HEK293T (cell line): ENCODE measurements around the gene RAPGEF1.
"Not testable (repeated sequence)": the region's sequence is repeated elsewhere in the genome, so short reads cannot be mapped to it uniquely, and the experiment has no call there.

Experiments
- CTCF ChIA-PET: fragments of 350-600 bp; formaldehyde crosslinking; extraction: SDS; loops from one replicate; lab custom pipeline; 2021; ENCODE audit warnings: antibody characterized with exemption, inconsistent platforms; lab: Yijun Ruan, JAX
- POLR2A ChIA-PET: fragments of 350-600 bp; formaldehyde crosslinking; extraction: SDS; loops from one replicate; lab custom pipeline; 2020; ENCODE audit warnings: antibody characterized with exemption, inconsistent platforms; lab: Yijun Ruan, JAX
- DNase-seq: peaks from one replicate; pipeline ENCODE4 v3.0.0; 2012; ENCODE audit warnings: mixed read lengths; ENCODE audit errors: extremely low spot score
- ARNT ChIP-seq: fragments of 450-650 bp; IDR thresholded peaks from 2 replicates; pipeline ENCODE4 v1.6.1; 2017; ENCODE audit warnings: mild to moderate bottlenecking
- BHLHE40 ChIP-seq: fragments of 450-650 bp; IDR thresholded peaks from 2 replicates; pipeline ENCODE4 v1.6.1; 2016; ENCODE audit warnings: mild to moderate bottlenecking, moderate library complexity, borderline replicate concordance
- CTBP1 ChIP-seq: fragments of 450-650 bp; IDR thresholded peaks from 2 replicates; pipeline ENCODE4 v1.6.1; 2016; ENCODE audit warnings: borderline replicate concordance
- ELF4 ChIP-seq: fragments of 450-650 bp; IDR thresholded peaks from 2 replicates; pipeline ENCODE4 v1.6.1; 2017; ENCODE audit warnings: antibody characterized with exemption
- FOXA1 ChIP-seq: fragments of 450-650 bp; IDR thresholded peaks from 2 replicates; pipeline ENCODE4 v1.6.1; 2016; ENCODE audit warnings: mild to moderate bottlenecking
- FOXK2 ChIP-seq: fragments of 450-650 bp; IDR thresholded peaks from 2 replicates; pipeline ENCODE4 v1.6.1; 2016; ENCODE audit warnings: mild to moderate bottlenecking
- FOXM1 ChIP-seq: fragments of 450-650 bp; IDR thresholded peaks from 2 replicates; pipeline ENCODE4 v1.6.1; 2017; ENCODE audit warnings: mild to moderate bottlenecking, borderline replicate concordance
- HDGF ChIP-seq: fragments of 450-650 bp; IDR thresholded peaks from 2 replicates; pipeline ENCODE4 v1.6.1; 2017; ENCODE audit warnings: antibody characterized with exemption, borderline replicate concordance
- L3MBTL2 ChIP-seq: fragments of 450-650 bp; conservative IDR thresholded peaks from 2 replicates; pipeline ENCODE4 v1.6.1; 2016; ENCODE audit warnings: mild to moderate bottlenecking
- LEF1 ChIP-seq: fragments of 450-650 bp; IDR thresholded peaks from 2 replicates; pipeline ENCODE4 v1.6.1; 2017; ENCODE audit warnings: mild to moderate bottlenecking, borderline replicate concordance
- NFRKB ChIP-seq: fragments of 450-650 bp; IDR thresholded peaks from 2 replicates; pipeline ENCODE4 v1.6.1; 2016; ENCODE audit warnings: mild to moderate bottlenecking, moderate library complexity
- PKNOX1 ChIP-seq: fragments of 450-650 bp; IDR thresholded peaks from 2 replicates; pipeline ENCODE4 v1.6.1; 2016
- SP1 ChIP-seq: fragments of 450-650 bp; IDR thresholded peaks from 2 replicates; pipeline ENCODE4 v1.6.1; 2017
- SUZ12 ChIP-seq: fragments of 450-650 bp; IDR thresholded peaks from 2 replicates; pipeline ENCODE4 v1.6.1; 2016; ENCODE audit warnings: mild to moderate bottlenecking
- TARDBP ChIP-seq: fragments of 450-650 bp; IDR thresholded peaks from 2 replicates; pipeline ENCODE4 v1.6.1; 2016
- ZNF384 ChIP-seq: fragments of 450-650 bp; IDR thresholded peaks from 2 replicates; pipeline ENCODE4 v1.6.1; 2016

The RAPGEF1 gene

GRCh38 chr9:131755541-131756198 is 15.8 kb upstream of the RAPGEF1 start:
- ChIA-PET POLR2A (no interaction called here), CTCF (interaction anchor here (0.6 to 1.3 kb wide), 4 partner anchors 15 to 486 kb away, joined by 3 to 4 read pairs (median 3); no protein-coding TSS in a partner anchor)
- TF ChIP-seq ZNF384 (peak; percentile 87), FOXM1 (no peak)
- DNase-seq, result peak; percentile 82

GRCh38 chr9:131754846-131755245 is 15.0 kb upstream of the RAPGEF1 start:
- CTCF ChIA-PET, result interaction anchor here (0.6 to 1.3 kb wide), 3 partner anchors 15 to 487 kb away, joined by 3 read pairs; no protein-coding TSS in a partner anchor
- no peak for TF ChIP-seq ARNT
- TF ChIP-seq NFRKB, result no peak
- TF ChIP-seq FOXK2, result no peak
- no peak for TF ChIP-seq ZNF384
- no peak for TF ChIP-seq L3MBTL2
- TF ChIP-seq BHLHE40, result no peak
- DNase-seq, result no peak
- POLR2A ChIA-PET, result no interaction called here

- POLR2A ChIA-PET, DNase-seq: not testable (repeated sequence)
- CTCF ChIA-PET, result interaction anchor here (0.6 to 0.7 kb wide), 2 partner anchors 52 to 512 kb away, joined by 3 read pairs; no protein-coding TSS in a partner anchor
Measured at GRCh38 chr9:131753751-131754150, 13.9 kb upstream of the RAPGEF1 start.

GRCh38 chr9:131752231-131752884 is 12.5 kb upstream of the RAPGEF1 start:
- no peak for DNase-seq
- POLR2A ChIA-PET, result no interaction called here
- CTCF ChIA-PET, result interaction anchor here (0.8 kb wide), 1 partner anchor 12 kb away, joined by 3 read pairs; the partner anchor contains the start of gene RAPGEF1
- TF ChIP-seq ELF4 (no peak), NFRKB (no peak), SP1 (no peak), L3MBTL2 (no peak), HDGF (no peak), FOXA1 (no peak), FOXM1 (no peak), SUZ12 (no peak), PKNOX1 (no peak), FOXK2 (no peak), ZNF384 (no peak), BHLHE40 (no peak), CTBP1 (no peak), ARNT (no peak), LEF1 (no peak), TARDBP (no peak)

- CTCF ChIA-PET, result interaction anchor here (0.9 kb wide), 1 partner anchor 8 kb away, joined by 3 read pairs; no protein-coding TSS in a partner anchor
- TF ChIP-seq ZNF384 (no peak), NFRKB (no peak), CTBP1 (no peak), TARDBP (no peak), FOXM1 (no peak), HDGF (no peak), L3MBTL2 (no peak), FOXA1 (no peak), PKNOX1 (no peak), SUZ12 (no peak), ELF4 (no peak), LEF1 (no peak), SP1 (no peak), ARNT (no peak), FOXK2 (no peak), BHLHE40 (no peak)
- no peak for DNase-seq
- POLR2A ChIA-PET, result no interaction called here
Measured at GRCh38 chr9:131748411-131748955, 8.6 kb upstream of the RAPGEF1 start.

- CTCF ChIA-PET, result no interaction called here
- no peak for DNase-seq
- POLR2A ChIA-PET, result no interaction called here
- TF ChIP-seq HDGF, result no peak
- no peak for TF ChIP-seq ZNF384
- no peak for TF ChIP-seq LEF1
- no peak for TF ChIP-seq FOXK2
- no peak for TF ChIP-seq SUZ12
- TF ChIP-seq L3MBTL2, result no peak
- TF ChIP-seq PKNOX1, result no peak
- TF ChIP-seq ELF4, result no peak
- no peak for TF ChIP-seq SP1
- TF ChIP-seq TARDBP, result no peak
- TF ChIP-seq FOXA1, result no peak
- TF ChIP-seq NFRKB, result no peak
- no peak for TF ChIP-seq BHLHE40
- no peak for TF ChIP-seq ARNT
Measured at GRCh38 chr9:131747352-131747751, 7.5 kb upstream of the RAPGEF1 start.
